Measurements from ENCODE around the gene TSHR.

DNA sequence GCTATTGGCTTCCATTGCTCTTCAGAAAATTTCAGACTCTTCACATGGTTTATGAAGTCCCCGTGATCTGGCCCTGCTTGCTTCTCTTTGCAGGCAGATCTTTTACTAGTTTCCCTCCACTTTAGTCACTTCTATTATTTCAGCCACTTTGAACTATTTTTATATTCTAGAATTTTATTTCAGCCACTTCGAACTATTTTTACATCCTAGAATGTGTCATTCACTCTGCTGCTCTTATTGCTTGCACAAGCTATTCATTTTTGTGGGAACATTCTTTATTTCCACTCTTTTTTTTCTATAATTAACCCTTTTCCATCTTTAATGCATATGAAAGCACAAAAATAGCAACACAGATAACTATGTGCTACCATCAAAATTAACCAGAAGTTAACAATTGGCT lies 24.5 kb downstream of the TSHR start:
- TF ChIP-seq CTCF (conservative IDR thresholded peaks at IDR 0.05; ENCODE audit: low read depth in 2 of 2) (no peak), ZNF331 (CRISPR knock-in tag; IDR thresholded peaks at IDR 0.05; ENCODE audit: low read depth) (no peak), POLR2AphosphoS5 (IDR thresholded peaks at IDR 0.05; ENCODE audit: low read depth) (no peak), NANOG (IDR thresholded peaks at IDR 0.05; ENCODE audit: borderline replicate concordance) (no peak), EZH2phosphoT487 (IDR thresholded peaks at IDR 0.05; ENCODE audit: unreplicated experiment) (no peak), STAT1 (IDR thresholded peaks at IDR 0.05; ENCODE audit: unreplicated experiment) (no peak), EZH2 (IDR thresholded peaks at IDR 0.05; ENCODE audit: low read depth, unreplicated experiment) (no peak)
- TF ChIP-seq, protein P1, sequence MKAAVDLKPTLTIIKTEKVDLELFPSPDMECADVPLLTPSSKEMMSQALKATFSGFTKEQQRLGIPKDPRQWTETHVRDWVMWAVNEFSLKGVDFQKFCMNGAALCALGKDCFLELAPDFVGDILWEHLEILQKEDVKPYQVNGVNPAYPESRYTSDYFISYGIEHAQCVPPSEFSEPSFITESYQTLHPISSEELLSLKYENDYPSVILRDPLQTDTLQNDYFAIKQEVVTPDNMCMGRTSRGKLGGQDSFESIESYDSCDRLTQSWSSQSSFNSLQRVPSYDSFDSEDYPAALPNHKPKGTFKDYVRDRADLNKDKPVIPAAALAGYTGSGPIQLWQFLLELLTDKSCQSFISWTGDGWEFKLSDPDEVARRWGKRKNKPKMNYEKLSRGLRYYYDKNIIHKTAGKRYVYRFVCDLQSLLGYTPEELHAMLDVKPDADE (IDR thresholded peaks at IDR 0.05), result no peak
